Measurements from ENCODE around the gene EFTUD2.

EFTUD2 gene

DNA sequence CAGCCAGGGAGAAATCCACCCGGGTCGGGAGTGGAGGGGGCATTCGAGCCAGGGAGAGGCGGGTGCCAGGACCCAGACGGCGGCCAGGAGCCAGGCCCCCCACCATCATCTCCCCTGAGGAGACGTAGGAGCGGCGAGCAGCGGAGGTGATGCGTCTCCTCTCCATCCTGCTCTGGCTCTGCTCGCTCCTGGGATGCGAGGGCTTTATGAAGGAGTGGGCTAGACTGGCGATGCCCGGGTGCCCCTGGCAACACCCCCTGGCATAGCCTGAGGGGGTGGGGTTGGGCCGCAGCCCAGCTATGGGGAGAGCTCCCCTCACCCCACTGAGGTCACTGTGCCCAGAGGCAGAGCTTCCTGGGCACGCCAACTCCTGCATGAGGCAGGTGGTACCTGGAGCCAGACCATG, 16.1 kb upstream of the EFTUD2 start, which contains the start of gene GFAP:
Gene GFAP, minus strand, starts transcription at position 180 of the 406 bp plus-strand sequence. Its CDS starts 14 bp downstream, at position 166.
- TF ChIP-seq BACH2 (CRISPR knock-in tag; IDR thresholded peaks at IDR 0.05; ENCODE audit: borderline replicate concordance) (no peak), ZNF70 (CRISPR knock-in tag; IDR thresholded peaks at IDR 0.05) (no peak), ZFP3 (CRISPR knock-in tag; IDR thresholded peaks at IDR 0.05) (no peak), ZNF565 (CRISPR knock-in tag; conservative IDR thresholded peaks at IDR 0.05; ENCODE audit: low read depth) (no peak), ISL1 (CRISPR knock-in tag; IDR thresholded peaks at IDR 0.05) (no peak), ZFP30 (CRISPR knock-in tag; IDR thresholded peaks at IDR 0.05) (no peak), TCF4 (CRISPR knock-in tag; IDR thresholded peaks at IDR 0.05; ENCODE audit: borderline replicate concordance) (no peak), CSDC2 (CRISPR knock-in tag; IDR thresholded peaks at IDR 0.05) (no peak), ARNTL (CRISPR knock-in tag; IDR thresholded peaks at IDR 0.05; ENCODE audit: borderline replicate concordance, low read depth) (no peak), SNAI2 (CRISPR knock-in tag; IDR thresholded peaks at IDR 0.05) (no peak), OSR1 (CRISPR knock-in tag; IDR thresholded peaks at IDR 0.05) (no peak)
- ATAC-seq = no peak

DNA sequence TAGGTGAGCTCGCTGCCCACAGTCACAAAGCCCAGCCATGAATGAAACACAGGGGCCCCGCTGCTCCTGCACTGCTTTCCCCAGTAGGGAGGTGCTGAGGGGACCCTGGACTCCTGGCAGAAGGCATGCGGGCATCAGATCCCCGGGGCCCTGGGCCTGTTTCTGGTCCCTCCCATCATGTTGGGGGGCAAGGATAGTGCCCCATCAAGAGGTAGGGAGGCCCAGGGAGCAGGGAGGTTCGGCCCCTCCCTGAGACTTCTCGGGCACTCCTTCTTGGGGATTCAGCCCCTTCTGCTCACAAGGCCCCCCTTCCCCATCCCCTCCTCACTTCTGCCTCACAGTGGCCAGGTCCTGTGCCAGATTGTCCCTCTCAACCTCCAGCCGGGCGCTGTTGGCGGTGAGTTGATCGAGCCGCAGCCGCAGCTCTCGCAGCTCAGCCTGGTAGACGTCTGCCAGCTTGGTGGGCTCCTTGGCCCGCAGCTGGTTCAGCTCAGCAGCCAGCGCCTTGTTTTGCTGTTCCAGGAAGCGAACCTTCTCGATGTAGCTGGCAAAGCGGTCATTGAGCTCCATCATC, 15.5 kb upstream of the EFTUD2 start:
- no peak for ATAC-seq
- TF ChIP-seq ZFP30 (CRISPR knock-in tag; IDR thresholded peaks at IDR 0.05) (no peak), RARB (CRISPR knock-in tag; IDR thresholded peaks at IDR 0.05) (no peak), ZC3H10 (CRISPR knock-in tag; IDR thresholded peaks at IDR 0.05) (no peak), ZNF565 (CRISPR knock-in tag; conservative IDR thresholded peaks at IDR 0.05; ENCODE audit: low read depth) (no peak), BACH2 (CRISPR knock-in tag; IDR thresholded peaks at IDR 0.05; ENCODE audit: borderline replicate concordance) (no peak), TOX (CRISPR knock-in tag; IDR thresholded peaks at IDR 0.05; ENCODE audit: borderline replicate concordance) (no peak), GLIS3 (CRISPR knock-in tag; IDR thresholded peaks at IDR 0.05) (no peak), PPARA (CRISPR knock-in tag; IDR thresholded peaks at IDR 0.05; ENCODE audit: borderline replicate concordance) (no peak)
- TF ChIP-seq, protein P1, sequence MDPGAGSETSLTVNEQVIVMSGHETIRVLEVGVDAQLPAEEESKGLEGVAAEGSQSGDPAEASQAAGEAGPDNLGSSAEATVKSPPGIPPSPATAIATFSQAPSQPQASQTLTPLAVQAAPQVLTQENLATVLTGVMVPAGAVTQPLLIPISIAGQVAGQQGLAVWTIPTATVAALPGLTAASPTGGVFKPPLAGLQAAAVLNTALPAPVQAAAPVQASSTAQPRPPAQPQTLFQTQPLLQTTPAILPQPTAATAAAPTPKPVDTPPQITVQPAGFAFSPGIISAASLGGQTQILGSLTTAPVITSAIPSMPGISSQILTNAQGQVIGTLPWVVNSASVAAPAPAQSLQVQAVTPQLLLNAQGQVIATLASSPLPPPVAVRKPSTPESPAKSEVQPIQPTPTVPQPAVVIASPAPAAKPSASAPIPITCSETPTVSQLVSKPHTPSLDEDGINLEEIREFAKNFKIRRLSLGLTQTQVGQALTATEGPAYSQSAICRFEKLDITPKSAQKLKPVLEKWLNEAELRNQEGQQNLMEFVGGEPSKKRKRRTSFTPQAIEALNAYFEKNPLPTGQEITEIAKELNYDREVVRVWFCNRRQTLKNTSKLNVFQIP (CRISPR knock-in tag; IDR thresholded peaks at IDR 0.05; ENCODE audit: borderline replicate concordance, low read depth) = no peak
- TF ChIP-seq, protein P2, sequence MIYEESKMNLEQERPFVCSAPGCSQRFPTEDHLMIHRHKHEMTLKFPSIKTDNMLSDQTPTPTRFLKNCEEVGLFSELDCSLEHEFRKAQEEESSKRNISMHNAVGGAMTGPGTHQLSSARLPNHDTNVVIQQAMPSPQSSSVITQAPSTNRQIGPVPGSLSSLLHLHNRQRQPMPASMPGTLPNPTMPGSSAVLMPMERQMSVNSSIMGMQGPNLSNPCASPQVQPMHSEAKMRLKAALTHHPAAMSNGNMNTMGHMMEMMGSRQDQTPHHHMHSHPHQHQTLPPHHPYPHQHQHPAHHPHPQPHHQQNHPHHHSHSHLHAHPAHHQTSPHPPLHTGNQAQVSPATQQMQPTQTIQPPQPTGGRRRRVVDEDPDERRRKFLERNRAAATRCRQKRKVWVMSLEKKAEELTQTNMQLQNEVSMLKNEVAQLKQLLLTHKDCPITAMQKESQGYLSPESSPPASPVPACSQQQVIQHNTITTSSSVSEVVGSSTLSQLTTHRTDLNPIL (CRISPR knock-in tag; IDR thresholded peaks at IDR 0.05; ENCODE audit: low read depth) = no peak
- TF ChIP-seq, protein P3, sequence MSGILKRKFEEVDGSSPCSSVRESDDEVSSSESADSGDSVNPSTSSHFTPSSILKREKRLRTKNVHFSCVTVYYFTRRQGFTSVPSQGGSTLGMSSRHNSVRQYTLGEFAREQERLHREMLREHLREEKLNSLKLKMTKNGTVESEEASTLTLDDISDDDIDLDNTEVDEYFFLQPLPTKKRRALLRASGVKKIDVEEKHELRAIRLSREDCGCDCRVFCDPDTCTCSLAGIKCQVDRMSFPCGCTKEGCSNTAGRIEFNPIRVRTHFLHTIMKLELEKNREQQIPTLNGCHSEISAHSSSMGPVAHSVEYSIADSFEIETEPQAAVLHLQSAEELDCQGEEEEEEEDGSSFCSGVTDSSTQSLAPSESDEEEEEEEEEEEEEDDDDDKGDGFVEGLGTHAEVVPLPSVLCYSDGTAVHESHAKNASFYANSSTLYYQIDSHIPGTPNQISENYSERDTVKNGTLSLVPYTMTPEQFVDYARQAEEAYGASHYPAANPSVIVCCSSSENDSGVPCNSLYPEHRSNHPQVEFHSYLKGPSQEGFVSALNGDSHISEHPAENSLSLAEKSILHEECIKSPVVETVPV (CRISPR knock-in tag; IDR thresholded peaks at IDR 0.05) = no peak

DNA sequence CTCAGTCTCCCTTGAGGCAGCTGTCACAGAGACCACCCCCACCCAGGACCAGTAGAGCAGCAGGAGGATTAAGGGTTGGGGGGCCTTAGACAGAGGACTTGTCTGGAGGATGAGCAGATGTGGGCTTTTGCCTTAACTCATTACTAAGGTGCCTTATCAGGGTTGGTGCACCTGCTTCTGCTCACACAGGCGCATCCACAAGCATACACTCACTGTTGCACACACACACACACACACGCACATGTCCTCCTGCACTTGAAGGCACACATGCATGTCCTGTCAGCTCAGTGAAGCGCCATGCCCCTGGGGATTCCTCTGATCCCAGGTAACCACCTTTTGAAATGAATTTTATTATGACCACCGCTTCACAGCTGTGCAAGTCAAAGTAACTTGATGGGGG, 14.9 kb upstream of the EFTUD2 start:
- TF ChIP-seq ARNTL (CRISPR knock-in tag; IDR thresholded peaks at IDR 0.05; ENCODE audit: borderline replicate concordance, low read depth) (no peak), ZFP30 (CRISPR knock-in tag; IDR thresholded peaks at IDR 0.05) (no peak), TCF4 (CRISPR knock-in tag; IDR thresholded peaks at IDR 0.05; ENCODE audit: borderline replicate concordance) (no peak), ESRRG (CRISPR knock-in tag; IDR thresholded peaks at IDR 0.05) (no peak), ZNF8 (CRISPR knock-in tag; IDR thresholded peaks at IDR 0.05) (no peak), GLIS3 (CRISPR knock-in tag; IDR thresholded peaks at IDR 0.05) (no peak)
- TF ChIP-seq, protein P1 (CRISPR knock-in tag; IDR thresholded peaks at IDR 0.05; ENCODE audit: borderline replicate concordance, low read depth) = no peak
- ATAC-seq = no peak

DNA sequence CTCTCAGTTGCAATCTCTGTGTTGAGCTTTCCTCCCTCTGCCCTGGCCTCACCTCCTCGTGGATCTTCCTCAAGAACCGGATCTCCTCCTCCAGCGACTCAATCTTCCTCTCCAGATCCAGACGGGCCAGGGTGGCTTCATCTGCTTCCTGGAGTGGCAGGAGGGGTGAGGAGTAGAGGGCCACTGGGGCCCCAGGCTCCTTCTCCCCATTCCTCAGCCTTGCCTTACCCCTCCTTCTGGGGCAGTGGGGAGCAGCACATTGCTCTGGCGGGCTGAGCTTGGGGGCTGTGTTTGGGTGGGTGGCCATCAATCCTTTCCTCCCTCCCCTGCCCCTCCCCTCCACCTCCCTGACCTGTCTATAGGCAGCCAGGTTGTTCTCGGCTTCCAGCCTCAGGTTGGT, 14.4 kb upstream of the EFTUD2 start:
- no peak for ATAC-seq
- no peak for TF ChIP-seq ZNF70 (CRISPR knock-in tag; IDR thresholded peaks at IDR 0.05)
- TF ChIP-seq ZNF8 (CRISPR knock-in tag; IDR thresholded peaks at IDR 0.05) = no peak
- no peak for TF ChIP-seq ESRRG (CRISPR knock-in tag; IDR thresholded peaks at IDR 0.05)
- TF ChIP-seq, protein P3 (CRISPR knock-in tag; IDR thresholded peaks at IDR 0.05) = no peak
- no peak for TF ChIP-seq TCF4 (CRISPR knock-in tag; IDR thresholded peaks at IDR 0.05; ENCODE audit: borderline replicate concordance)
- TF ChIP-seq ZFP30 (CRISPR knock-in tag; IDR thresholded peaks at IDR 0.05) = no peak
- TF ChIP-seq, protein P4, sequence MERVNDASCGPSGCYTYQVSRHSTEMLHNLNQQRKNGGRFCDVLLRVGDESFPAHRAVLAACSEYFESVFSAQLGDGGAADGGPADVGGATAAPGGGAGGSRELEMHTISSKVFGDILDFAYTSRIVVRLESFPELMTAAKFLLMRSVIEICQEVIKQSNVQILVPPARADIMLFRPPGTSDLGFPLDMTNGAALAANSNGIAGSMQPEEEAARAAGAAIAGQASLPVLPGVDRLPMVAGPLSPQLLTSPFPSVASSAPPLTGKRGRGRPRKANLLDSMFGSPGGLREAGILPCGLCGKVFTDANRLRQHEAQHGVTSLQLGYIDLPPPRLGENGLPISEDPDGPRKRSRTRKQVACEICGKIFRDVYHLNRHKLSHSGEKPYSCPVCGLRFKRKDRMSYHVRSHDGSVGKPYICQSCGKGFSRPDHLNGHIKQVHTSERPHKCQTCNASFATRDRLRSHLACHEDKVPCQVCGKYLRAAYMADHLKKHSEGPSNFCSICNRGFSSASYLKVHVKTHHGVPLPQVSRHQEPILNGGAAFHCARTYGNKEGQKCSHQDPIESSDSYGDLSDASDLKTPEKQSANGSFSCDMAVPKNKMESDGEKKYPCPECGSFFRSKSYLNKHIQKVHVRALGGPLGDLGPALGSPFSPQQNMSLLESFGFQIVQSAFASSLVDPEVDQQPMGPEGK (CRISPR knock-in tag; IDR thresholded peaks at IDR 0.05; ENCODE audit: borderline replicate concordance) = no peak
- TF ChIP-seq, protein P2 (CRISPR knock-in tag; IDR thresholded peaks at IDR 0.05; ENCODE audit: low read depth) = no peak
- TF ChIP-seq, protein P1 (CRISPR knock-in tag; IDR thresholded peaks at IDR 0.05; ENCODE audit: borderline replicate concordance, low read depth) = no peak
- no peak for TF ChIP-seq BACH2 (CRISPR knock-in tag; IDR thresholded peaks at IDR 0.05; ENCODE audit: borderline replicate concordance)
- TF ChIP-seq CSDC2 (CRISPR knock-in tag; IDR thresholded peaks at IDR 0.05) = no peak

Measured in SK-N-SH treated with all-trans-retinoic acid at 6 μM for 48 hours (cell line).